Lower lobe of right lung (tissue), 2 donors: ENCODE measurements around the gene SLC18A3. TPM values are rescaled to one million over a fixed set of nuclear protein-coding genes. Genes with fewer than 3 reads are reported as not detected.

Experiments used
- ATAC-seq, 2 donors: fragments of 200-7000 bp; cut with Tn5 transposase; one replicate each; pipeline ENCODE4 v1.9.1; 2020 to 2022; ENCODE audit warnings: mild to moderate bottlenecking in 2 of 2, moderate library complexity in 2 of 2
- DNase-seq: peaks from one replicate; pipeline ENCODE4 v3.0.0-alpha.2; 2020
- H3K27ac ChIP-seq: fragments of 200-600 bp; one replicate; pipeline ENCODE4 v1.8.0; 2022
- H3K27me3 ChIP-seq: fragments of 200-600 bp; one replicate; pipeline ENCODE4 v1.8.0; 2022; ENCODE audit warnings: low read depth
- H3K36me3 ChIP-seq: fragments of 200-600 bp; one replicate; pipeline ENCODE4 v1.8.0; 2022; ENCODE audit warnings: mild to moderate bottlenecking
- H3K4me1 ChIP-seq: fragments of 200-600 bp; one replicate; pipeline ENCODE4 v1.8.0; 2022
- H3K4me3 ChIP-seq: fragments of 200-600 bp; one replicate; pipeline ENCODE4 v1.8.0; 2022; ENCODE audit warnings: mild to moderate bottlenecking
- H3K9me3 ChIP-seq: fragments of 200-600 bp; one replicate; pipeline ENCODE4 v1.8.0; 2022
- intact Hi-C: fragments of 100-400 bp; cut with DNase I; formaldehyde crosslinking; loops from one replicate; pipeline ENCODE4 v1.11.0; 2022
- total RNA-seq: library from RNA; stranded (reverse); fragmentation: NEBNext Ultra II Directional; extraction: Animal tissue kit (Norgen Biotek cat#: 25700); gene quantifications from one replicate; pipeline ENCODE4 v1.2.1, GENCODE V29; 2021
- TF ChIP-seq, protein P1 (sequence below): fragments of 200-600 bp; IDR thresholded peaks from one replicate; pipeline ENCODE4 v1.8.0; 2022; ENCODE audit warnings: antibody characterized with exemption, mild to moderate bottlenecking
- donor health status: DM: no; HTN: yes; CAD: no; lungs with severe emphysema.

Gene SLC18A3
- total RNA-seq, 1 donor from 2014 or later: not detected

DNA sequence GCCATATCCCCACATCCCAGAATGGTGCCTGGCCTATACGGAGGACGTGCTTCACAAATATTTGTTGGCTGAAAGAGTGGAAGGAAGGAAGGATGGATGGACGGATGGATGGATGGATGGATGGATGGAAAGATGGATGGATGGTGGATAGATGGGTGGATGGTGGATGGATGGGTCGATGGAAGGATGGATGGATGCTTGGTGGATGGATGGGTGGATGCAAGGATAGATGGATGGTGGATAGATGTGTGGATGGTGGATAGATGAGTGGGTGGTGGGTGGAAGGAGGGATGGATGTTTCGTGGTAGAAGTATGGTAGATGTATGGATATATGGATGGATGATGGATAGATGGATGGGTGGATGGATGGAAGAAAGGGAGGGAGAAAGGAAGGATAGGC, 14.5 kb downstream of the SLC18A3 start:
- DNase-seq (no peak), ATAC-seq (no peak)
- no peaks in the 10 kb centered on the region for H3K36me3 ChIP-seq
- no peak overlapping the region for H3K4me3 ChIP-seq
- no peaks in the 10 kb centered on the region for H3K27me3 ChIP-seq
- TF ChIP-seq, protein P1, sequence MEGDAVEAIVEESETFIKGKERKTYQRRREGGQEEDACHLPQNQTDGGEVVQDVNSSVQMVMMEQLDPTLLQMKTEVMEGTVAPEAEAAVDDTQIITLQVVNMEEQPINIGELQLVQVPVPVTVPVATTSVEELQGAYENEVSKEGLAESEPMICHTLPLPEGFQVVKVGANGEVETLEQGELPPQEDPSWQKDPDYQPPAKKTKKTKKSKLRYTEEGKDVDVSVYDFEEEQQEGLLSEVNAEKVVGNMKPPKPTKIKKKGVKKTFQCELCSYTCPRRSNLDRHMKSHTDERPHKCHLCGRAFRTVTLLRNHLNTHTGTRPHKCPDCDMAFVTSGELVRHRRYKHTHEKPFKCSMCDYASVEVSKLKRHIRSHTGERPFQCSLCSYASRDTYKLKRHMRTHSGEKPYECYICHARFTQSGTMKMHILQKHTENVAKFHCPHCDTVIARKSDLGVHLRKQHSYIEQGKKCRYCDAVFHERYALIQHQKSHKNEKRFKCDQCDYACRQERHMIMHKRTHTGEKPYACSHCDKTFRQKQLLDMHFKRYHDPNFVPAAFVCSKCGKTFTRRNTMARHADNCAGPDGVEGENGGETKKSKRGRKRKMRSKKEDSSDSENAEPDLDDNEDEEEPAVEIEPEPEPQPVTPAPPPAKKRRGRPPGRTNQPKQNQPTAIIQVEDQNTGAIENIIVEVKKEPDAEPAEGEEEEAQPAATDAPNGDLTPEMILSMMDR: no peak
- H3K9me3 ChIP-seq: no peaks in the 10 kb centered on the region
- intact Hi-C loops: no loop called here
- H3K4me1 ChIP-seq: no peaks in the 10 kb centered on the region
- H3K27ac ChIP-seq: no peak overlapping the region

- Histone ChIP-seq H3K27ac (no peak overlapping the region), H3K27me3 (no peaks in the 10 kb centered on the region), H3K36me3 (no peaks in the 10 kb centered on the region), H3K4me1 (no peaks in the 10 kb centered on the region), H3K4me3 (no peak overlapping the region), H3K9me3 (no peaks in the 10 kb centered on the region)
- intact Hi-C loops: no loop called here
- TF ChIP-seq, protein P1: no peak
- DNase-seq: no peak
- no peak for ATAC-seq
Measured at GRCh38 chr10:49625411-49625810, 15.3 kb downstream of the SLC18A3 start.

GRCh38 chr10:49627038-49627437, 16.9 kb downstream of the SLC18A3 start:
- Histone ChIP-seq H3K4me1 (no peaks in the 10 kb centered on the region), H3K27ac (no peak overlapping the region), H3K36me3 (no peaks in the 10 kb centered on the region), H3K27me3 (no peaks in the 10 kb centered on the region), H3K4me3 (no peak overlapping the region), H3K9me3 (no peaks in the 10 kb centered on the region)
- ATAC-seq: no peak
- intact Hi-C loops: no loop called here
- no peak for DNase-seq
- TF ChIP-seq, protein P1: no peak

- DNase-seq (no peak), ATAC-seq (no peak)
- H3K4me1 ChIP-seq: no peaks in the 10 kb centered on the region
- H3K4me3 ChIP-seq: no peak overlapping the region
- intact Hi-C loops: no loop called here
- H3K27ac ChIP-seq: no peak overlapping the region
- peaks cover 4% of the 10 kb centered on the region for H3K27me3 ChIP-seq
- TF ChIP-seq, protein P1: no peak
- H3K36me3 ChIP-seq: no peaks in the 10 kb centered on the region
- no peaks in the 10 kb centered on the region for H3K9me3 ChIP-seq
Measured at GRCh38 chr10:49627644-49628247, 17.6 kb downstream of the SLC18A3 start.

- peak; percentile 30 for DNase-seq
Measured at GRCh38 chr10:49628599-49628998, 18.5 kb downstream of the SLC18A3 start.

More at GRCh38 chr10:49628599-49628998, 18.5 kb downstream of the SLC18A3 start:
- peaks cover 8% of the 10 kb centered on the region for H3K27me3 ChIP-seq
- no peaks in the 10 kb centered on the region for H3K36me3 ChIP-seq
- no peak for ATAC-seq
- H3K4me3 ChIP-seq: no peak overlapping the region
- no peaks in the 10 kb centered on the region for H3K4me1 ChIP-seq
- intact Hi-C loops: no loop called here
- TF ChIP-seq, protein P1: no peak
- H3K9me3 ChIP-seq: no peaks in the 10 kb centered on the region
- no peak overlapping the region for H3K27ac ChIP-seq
